Hepatocyte (in vitro differentiated cells): Measurements from ENCODE around the gene CYP2E1.

Source experiments
- CTCF ChIP-seq: fragments of 200-600 bp; sonication (generic); IDR thresholded peaks from 2 replicates; pipeline ENCODE4 v1.5.1; 2016; ENCODE audit warnings: antibody characterized with exemption, mild to moderate bottlenecking; ENCODE audit not compliant: poor library complexity
- EZH2 ChIP-seq: fragments of 200-600 bp; sonication (generic); IDR thresholded peaks from 2 replicates; pipeline ENCODE4 v1.6.1; 2016; ENCODE audit warnings: antibody characterized with exemption, mild to moderate bottlenecking, borderline replicate concordance
- EZH2phosphoT487 ChIP-seq: fragments of 200-600 bp; sonication (generic); IDR thresholded peaks from one replicate; pipeline ENCODE4 v1.6.1; 2018; ENCODE audit warnings: antibody characterized with exemption, mild to moderate bottlenecking, low read depth, moderate library complexity; ENCODE audit not compliant: unreplicated experiment, severe bottlenecking

- TF ChIP-seq CTCF = no peak
- no peak for TF ChIP-seq EZH2phosphoT487
- TF ChIP-seq EZH2 = no peak
Measured at GRCh38 chr10:133537546-133538545, 10.7 kb downstream of the CYP2E1 start.
